H1 (cell line): ENCODE measurements around the gene GDPGP1. TPM values are rescaled to one million over a fixed set of nuclear protein-coding genes. Genes with fewer than 3 reads are reported as not detected.

Experiments
- JUND ChIP-seq: IDR thresholded peaks from 2 replicates; pipeline ENCODE4 v1.6.1; 2011; ENCODE audit warnings: mild to moderate bottlenecking, improper control_type of control experiment, low read length
- POLR2A ChIP-seq, 2 experiments: IDR thresholded peaks; 1 replicate in 1 of 2; 2 replicates in 1 of 2; pipeline ENCODE4 v1.6.1; 2011; ENCODE audit warnings: low read depth in 2 of 2, low read length in 2 of 2, mild to moderate bottlenecking in 2 of 2; ENCODE audit errors: control extremely low read depth in 1 of 2
- SIX5 ChIP-seq: IDR thresholded peaks from 2 replicates; pipeline ENCODE4 v1.6.1; 2011; ENCODE audit warnings: mild to moderate bottlenecking, low read depth, low read length
- polyA plus RNA-seq, 7 experiments: library from polyadenylated mRNA; depleted of rRNA in 3 of 7; stranded (reverse) in 5 of 7; unstranded in 2 of 7; fragments of >200 nt in 5 of 7; fragments of 200-250 nt in 2 of 7; gene quantifications; 1 replicate in 5 of 7; 2 replicates in 1 of 7; 4 replicates in 1 of 7; pipeline versions ENCODE4 v1.2.1 to v1.2.3, GENCODE V29; 2011 to 2013; ENCODE audit warnings: missing spikeins in 2 of 7, mixed read lengths in 2 of 7
- total RNA-seq: library from RNA; stranded (reverse); fragmentation: NEBNext Ultra II Directional; extraction: Animal tissue kit (Norgen Biotek cat#: 25700); gene quantifications from 2 replicates; pipeline ENCODE4 v1.2.1, GENCODE V29; 2021

The GDPGP1 gene
- total and polyA plus RNA-seq, 2 of the 8 experiments (the other 6 are each of a cell fraction or from before 2014, with no cell fraction given), result 1.8 to 5.6 TPM

DNA sequence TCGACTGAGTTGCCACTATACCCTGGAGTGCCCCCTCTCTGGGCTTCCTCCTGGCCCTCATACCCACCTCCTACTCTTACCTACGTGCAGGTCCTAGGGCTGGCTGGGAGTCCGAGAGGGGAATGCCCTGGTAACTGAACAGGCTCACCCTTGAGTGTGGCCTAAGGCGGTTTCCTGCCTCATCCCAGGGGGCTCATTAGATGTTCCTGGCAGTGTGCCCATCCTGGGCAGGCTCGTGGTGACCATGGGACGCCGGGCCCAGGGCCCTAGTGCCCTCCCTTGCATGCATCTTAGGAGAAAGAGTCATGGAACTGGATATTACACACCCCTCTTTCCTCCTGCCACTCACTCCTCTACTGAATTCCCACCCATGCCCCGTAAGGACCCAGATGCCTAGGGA is 30.1 kb upstream of the GDPGP1 start (continued):
- no peak for TF ChIP-seq SIX5
- TF ChIP-seq JUND, result no peak
- no peak for TF ChIP-seq POLR2A (IDR thresholded peaks at IDR 0.05; ENCODE audit: control extremely low read depth in 1 of 2, low read depth in 2 of 2, low read length in 2 of 2)
